22Rv1 (cell line): ENCODE data around the gene DNASE2.

Source experiments
- ZFX ChIP-seq: fragments of 450-650 bp; IDR thresholded peaks from 2 replicates; pipeline ENCODE4 v1.6.1; 2017; ENCODE audit warnings: antibody characterized with exemption, borderline replicate concordance
- TF ChIP-seq, protein P1 (sequence below): fragments of 450-650 bp; IDR thresholded peaks from 2 replicates; pipeline ENCODE4 v1.5.1; 2017; ENCODE audit warnings: mild to moderate bottlenecking

DNA sequence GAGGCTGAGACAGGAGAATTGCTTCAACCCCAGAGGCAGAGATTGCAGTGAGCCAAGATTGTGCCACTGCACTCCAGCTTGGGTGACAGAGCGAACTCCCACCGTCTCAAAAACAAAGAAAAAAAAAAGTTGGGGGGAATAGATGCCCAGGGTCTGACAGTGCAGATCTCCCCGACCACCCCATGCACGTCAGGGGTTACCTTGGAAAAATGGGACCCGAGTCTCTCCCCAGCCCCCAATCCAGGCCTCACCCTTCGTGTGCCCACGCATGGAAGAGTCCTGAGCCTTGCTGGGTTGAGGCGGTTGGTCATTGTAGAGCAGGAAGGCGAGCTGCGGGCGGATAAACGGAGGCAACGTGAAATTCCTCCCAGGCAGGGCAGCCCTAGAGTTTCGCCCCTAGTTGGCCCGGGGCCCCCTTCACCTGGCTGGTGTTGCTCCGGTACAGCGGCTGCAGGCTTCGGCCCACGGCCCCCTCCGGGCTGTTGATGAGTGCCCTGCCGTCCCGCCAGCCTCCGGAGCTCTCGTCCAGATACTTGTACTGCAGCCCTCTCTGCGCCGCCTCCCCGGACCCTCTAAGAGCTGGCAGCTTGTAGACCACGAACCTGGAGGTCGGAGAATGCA lies 588 bp downstream of the DNASE2 start:
- TF ChIP-seq, protein P1, sequence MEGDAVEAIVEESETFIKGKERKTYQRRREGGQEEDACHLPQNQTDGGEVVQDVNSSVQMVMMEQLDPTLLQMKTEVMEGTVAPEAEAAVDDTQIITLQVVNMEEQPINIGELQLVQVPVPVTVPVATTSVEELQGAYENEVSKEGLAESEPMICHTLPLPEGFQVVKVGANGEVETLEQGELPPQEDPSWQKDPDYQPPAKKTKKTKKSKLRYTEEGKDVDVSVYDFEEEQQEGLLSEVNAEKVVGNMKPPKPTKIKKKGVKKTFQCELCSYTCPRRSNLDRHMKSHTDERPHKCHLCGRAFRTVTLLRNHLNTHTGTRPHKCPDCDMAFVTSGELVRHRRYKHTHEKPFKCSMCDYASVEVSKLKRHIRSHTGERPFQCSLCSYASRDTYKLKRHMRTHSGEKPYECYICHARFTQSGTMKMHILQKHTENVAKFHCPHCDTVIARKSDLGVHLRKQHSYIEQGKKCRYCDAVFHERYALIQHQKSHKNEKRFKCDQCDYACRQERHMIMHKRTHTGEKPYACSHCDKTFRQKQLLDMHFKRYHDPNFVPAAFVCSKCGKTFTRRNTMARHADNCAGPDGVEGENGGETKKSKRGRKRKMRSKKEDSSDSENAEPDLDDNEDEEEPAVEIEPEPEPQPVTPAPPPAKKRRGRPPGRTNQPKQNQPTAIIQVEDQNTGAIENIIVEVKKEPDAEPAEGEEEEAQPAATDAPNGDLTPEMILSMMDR, result no peak
- no peak for TF ChIP-seq ZFX
